Measurements from ENCODE around the gene PACS2. TPM values are rescaled to one million over a fixed set of nuclear protein-coding genes. Genes with fewer than 3 reads are reported as not detected.
"Not testable (repeated sequence)": the region's sequence is repeated elsewhere in the genome, so short reads cannot be mapped to it uniquely, and the experiment has no call there.

Gene PACS2
- total RNA-seq, 1 donor from 2014 or later: 30.3 TPM

DNA sequence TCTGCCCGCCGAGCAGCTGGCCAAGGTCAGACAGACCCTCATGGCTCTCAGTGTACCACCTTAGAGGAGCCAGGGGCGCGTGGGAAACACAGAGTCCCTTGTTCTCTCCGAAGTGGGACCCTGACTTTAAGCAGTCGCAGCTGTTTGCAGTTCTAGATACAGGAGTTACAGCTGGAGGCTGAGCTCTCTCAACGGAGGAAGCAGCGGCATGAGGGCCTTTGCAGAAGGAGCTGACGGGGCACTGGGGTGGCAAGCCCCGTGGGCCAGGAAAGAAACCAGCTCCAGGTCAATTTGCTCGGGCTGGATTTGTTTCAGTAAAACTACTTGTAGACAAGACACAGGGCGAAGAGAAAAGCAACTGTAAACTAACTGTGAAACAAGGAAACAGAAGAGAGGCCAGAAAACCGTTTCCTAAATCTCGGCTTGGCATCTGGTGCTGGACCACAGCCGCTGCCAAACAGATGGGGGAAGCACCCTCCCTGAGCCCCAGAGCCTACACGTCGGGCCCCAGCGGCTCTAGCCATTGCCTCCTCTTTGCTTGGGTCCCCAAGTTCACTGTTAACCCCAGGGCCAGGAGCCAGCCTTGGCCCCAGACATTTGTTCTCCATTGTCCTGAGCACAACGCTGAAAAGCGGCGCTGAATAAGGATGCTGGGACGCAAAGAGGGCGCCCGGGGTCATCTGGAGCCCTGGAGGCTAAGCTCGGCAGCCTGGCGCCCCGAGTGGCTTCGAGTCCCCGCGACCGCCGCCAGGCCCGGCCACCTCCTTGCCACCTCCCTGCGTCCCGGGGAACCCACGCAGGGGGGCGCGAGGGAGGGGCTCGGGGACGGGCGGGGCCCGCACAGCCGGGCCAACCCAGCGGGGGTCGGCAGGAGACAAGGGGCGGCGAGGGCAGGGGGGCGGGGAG is 914 bp upstream of the PACS2 start:
- DNase-seq (ENCODE audit: low read depth in 2 of 2): no peak

DNA sequence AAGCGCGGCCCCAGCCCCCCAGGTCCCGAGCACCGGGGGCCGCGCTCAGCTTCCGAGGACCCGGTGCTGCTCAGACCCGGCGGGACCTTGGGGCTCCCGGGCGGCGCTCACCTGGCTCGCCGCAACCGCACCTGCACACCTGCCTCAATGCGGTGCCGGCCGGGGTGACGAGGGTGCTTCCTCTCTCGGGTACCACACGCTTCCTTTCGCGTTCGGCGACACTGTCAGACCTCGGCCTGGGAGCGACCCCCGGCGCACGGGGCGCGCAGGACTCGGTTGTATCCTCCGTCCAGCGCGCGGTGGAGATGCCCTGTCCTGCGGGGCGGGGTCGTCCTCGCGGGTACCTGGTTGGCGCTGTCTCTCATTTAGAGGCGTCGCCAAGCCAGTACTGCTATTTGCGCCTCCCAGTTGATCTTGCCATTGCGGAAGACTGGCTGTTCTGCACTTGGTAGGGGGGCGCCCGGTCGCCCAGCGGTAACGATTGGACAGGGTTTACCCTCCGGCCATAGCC is 718 bp downstream of the PACS2 start:
- DNase-seq (ENCODE audit: low read depth in 2 of 2): peak in 1 of 2 donors; percentile 51

GRCh38 chr14:105315941-105316576 is 1.5 kb downstream of the PACS2 start:
- DNase-seq (ENCODE audit: low read depth in 2 of 2): no peak

- no peak for DNase-seq (ENCODE audit: low read depth in 2 of 2)
Measured at GRCh38 chr14:105316577-105316941, 2.0 kb downstream of the PACS2 start.

DNA sequence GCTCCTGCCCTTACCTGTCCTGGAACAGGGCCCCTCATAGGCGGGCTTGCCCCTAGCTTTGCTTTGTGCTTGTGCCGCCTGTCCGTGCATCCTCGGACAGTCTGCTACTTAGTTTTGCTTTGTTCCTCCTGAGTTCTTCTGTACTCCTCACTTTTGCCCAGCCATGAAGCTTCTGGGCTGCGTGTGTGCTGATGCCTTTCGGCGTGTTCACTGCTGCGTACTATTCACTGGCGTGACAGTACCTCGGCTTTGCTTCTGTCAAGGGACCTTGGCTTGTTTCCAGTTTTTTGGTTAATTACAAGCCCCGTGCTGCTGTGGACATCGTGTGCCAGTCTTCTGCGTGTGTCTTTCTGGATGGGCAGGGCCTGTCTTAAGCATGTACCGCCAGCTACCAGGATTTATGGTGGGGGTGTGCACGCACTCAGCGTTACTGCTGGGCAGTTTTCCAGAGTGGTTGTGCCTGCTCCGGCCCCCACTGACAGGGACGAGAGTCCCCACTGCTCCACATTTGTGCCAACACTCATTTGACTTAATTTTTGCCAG is 2.5 kb downstream of the PACS2 start:
- DNase-seq (ENCODE audit: low read depth in 2 of 2): no peak

GRCh38 chr14:105317546-105317945 is 3.0 kb downstream of the PACS2 start:
- no peak for DNase-seq (ENCODE audit: low read depth in 2 of 2)

DNA sequence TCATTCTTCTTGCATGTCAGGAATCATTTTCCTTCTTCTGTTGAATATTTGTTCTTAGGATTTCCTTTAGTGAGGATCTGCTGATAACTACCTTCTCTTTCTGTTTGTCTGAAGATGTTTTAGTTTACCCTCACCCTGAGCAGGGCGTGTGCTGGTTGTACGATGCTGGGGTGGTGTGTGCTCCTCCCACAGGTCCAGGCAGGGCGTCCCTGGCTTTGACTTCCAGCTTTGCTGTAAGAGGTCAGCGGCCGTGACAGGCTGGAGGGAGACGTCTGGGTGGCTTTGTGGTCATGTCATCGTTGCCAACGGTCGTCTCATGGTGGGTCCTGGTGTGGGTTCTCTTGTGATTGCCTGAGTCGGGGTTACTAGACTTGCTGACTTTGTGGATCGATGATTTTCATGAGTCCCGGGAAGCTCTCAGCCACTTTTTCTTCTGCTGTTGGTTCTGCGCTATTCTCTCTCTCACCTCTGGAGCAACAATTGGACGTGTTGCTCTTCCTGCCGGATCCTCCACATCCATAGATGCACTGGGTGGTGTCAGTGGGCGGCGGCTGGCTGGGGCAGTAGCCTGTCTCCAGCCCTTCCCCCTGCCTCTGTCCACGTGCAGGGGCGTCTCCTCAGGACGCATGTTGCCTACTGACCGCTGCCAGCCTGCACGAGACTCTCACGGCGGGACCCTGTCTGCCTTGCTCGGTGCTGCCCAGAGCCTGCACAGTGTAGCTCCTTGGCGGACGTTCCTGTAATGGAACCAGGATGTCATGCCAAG is 8.4 kb downstream of the PACS2 start:
- no peak for DNase-seq (ENCODE audit: low read depth in 2 of 2)

GRCh38 chr14:105323663-105324062 is 9.1 kb downstream of the PACS2 start:
- no peak for DNase-seq (ENCODE audit: low read depth in 2 of 2)

- no peak for DNase-seq (ENCODE audit: low read depth in 2 of 2)
Measured at GRCh38 chr14:105324080-105324778, 9.7 kb downstream of the PACS2 start.

GRCh38 chr14:105324871-105325270 is 10.3 kb downstream of the PACS2 start:
- DNase-seq (ENCODE audit: low read depth in 2 of 2): no peak

- no peak for DNase-seq (ENCODE audit: low read depth in 2 of 2)
Measured at GRCh38 chr14:105325303-105325702, 10.8 kb downstream of the PACS2 start.

DNA sequence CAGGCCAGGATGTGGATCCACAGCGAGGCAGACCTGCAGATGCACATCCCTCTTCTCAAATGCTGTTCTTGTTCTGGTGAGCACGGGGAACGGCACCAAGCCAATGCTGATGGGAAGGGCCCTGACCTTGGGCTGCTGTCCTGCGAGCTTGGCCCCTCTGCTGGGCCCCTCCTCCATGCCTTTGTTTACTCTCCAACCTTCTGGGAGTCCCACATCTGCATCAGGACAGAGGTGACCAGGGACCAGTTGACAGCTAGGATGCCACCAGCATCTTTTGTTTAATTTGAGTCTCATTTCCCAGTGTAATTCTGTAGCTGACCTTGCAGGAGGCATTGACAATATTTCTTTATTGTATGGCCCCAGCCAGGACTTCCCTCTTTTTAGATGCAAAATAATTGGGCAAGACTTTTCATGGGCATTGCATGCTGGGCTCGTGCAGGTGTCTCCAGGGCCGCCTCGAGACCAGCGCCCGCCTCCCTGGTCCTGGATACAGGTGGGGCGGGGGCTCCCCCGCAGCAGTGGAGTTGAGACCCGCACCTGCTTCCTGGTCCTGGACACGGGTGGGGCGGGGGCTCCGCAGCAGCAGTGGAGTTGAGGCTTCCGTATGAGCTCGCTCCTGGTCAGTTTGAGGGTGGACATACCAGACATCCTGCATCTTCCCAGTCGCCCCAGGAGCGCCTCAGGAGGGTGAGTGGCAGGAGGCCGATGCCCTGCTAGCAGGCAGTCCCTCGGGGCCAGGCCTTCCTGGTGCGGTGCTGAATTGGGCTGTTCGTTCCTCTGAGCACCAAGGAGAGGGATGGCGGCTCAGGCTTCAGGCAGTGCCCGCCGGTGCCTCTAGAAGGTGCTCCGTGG is 11.4 kb downstream of the PACS2 start:
- DNase-seq (ENCODE audit: low read depth in 2 of 2): no peak

- DNase-seq (ENCODE audit: low read depth in 2 of 2): no peak
Measured at GRCh38 chr14:105326568-105326867, 12.0 kb downstream of the PACS2 start.

- DNase-seq (ENCODE audit: low read depth in 2 of 2): no peak
Measured at GRCh38 chr14:105326891-105327694, 12.5 kb downstream of the PACS2 start.

GRCh38 chr14:105327695-105328045 is 13.1 kb downstream of the PACS2 start:
- not testable (repeated sequence) for DNase-seq (ENCODE audit: low read depth in 2 of 2)

GRCh38 chr14:105328070-105328677 is 13.6 kb downstream of the PACS2 start:
- no peak for DNase-seq (ENCODE audit: low read depth in 2 of 2)

DNA sequence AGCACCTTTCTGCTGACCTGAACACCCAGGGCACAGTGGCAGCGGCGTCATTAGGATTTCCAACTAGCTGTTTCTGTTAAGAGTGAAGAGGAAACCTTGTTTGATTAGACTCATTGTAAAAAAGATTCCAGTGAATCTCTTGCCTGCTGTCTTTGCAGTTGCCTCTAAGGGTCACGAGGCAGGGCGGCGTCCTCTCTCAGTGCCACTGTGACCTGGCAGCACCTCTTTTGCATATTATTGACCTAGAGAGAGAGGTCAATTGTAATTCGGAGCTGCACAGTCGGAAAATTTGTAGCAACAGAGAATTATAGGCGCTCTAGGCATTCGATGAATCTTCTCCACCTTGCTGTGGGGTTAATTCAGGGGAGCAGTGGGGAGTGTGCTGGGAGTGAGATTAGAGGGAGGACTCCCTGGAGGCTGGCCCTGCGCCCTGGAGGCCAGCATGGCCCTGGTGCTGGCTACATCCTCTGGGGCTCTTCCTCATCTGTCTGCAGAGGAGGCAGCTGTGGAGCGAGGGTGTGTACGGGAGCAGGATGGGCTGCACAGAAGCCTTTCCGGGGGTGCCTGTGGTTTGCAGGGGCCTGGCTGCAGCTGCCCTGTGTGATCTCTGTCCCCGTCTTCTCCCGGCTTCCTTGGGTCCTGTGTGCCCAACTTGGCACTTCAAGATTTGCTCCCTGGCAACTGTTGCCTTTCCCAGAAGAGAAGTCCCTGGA is 14.3 kb downstream of the PACS2 start:
- no peak for DNase-seq (ENCODE audit: low read depth in 2 of 2)

DNA sequence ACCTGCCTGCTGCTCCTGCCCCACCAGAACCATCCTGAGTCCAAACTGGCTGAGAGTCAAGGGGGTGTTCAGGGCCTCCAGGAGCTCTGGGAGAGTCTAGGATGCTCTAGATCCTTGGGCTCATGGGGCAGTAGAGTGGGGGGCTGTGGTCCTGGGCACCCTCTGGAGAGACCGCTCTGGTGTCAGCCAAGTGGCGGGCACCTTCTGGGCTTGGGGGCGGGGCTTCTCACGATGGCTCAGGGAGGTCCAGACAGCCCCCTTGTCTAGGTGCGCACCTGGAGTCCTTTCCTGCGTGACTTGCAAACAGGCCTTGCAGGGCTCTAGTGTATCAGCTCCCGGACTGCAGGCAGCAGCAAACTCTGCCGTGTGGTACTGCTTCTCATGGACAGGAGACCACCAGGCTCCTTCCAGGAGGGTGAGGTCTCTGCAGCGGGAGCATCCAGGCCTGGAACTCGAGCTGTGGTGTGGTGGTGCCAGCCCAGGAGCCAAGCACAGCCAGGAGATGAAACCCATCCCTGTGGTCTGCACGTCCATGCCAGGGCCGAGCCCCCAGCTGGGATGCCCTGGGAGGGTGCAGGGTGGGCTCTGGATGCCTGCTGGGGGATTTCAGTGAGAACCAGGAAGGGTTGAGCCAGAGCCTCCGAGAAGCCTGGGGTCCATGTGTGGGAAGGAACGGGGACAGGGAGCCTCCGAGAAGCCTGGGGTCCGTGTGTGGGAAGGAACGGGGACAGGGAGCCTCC is 15.0 kb downstream of the PACS2 start:
- DNase-seq (ENCODE audit: low read depth in 2 of 2): no peak
